GM18519 (cell line): Measurements from ENCODE around the gene PUM1.

Source experiments
- ATAC-seq: cut with Tn5 transposase; IDR thresholded peaks from one replicate; pipeline ENCODE4 v1.9.1; 2021; ENCODE audit warnings: mild to moderate bottlenecking, moderate library complexity; ENCODE audit not compliant: unreplicated experiment, low FRiP score

Gene PUM1

GRCh38 chr1:30899577-30900389 is 165.7 kb downstream of the PUM1 start:
- ATAC-seq, result no peak

GRCh38 chr1:30898031-30898815 is 167.3 kb downstream of the PUM1 start:
- no peak for ATAC-seq

- no peak for ATAC-seq
Observed at GRCh38 chr1:30896905-30897304, 168.6 kb downstream of the PUM1 start.

- no peak for ATAC-seq
Observed at GRCh38 chr1:30895944-30896660, 169.4 kb downstream of the PUM1 start.

GRCh38 chr1:30895382-30895943 is 170.1 kb downstream of the PUM1 start:
- ATAC-seq, result no peak

- ATAC-seq, result no peak
Observed at GRCh38 chr1:30894508-30894973, 171.0 kb downstream of the PUM1 start.

- no peak for ATAC-seq
Observed at GRCh38 chr1:30893776-30894507, 171.6 kb downstream of the PUM1 start.

GRCh38 chr1:30892671-30893073 is 172.8 kb downstream of the PUM1 start:
- no peak for ATAC-seq

- no peak for ATAC-seq
Observed at GRCh38 chr1:30891227-30891552, 174.3 kb downstream of the PUM1 start.

GRCh38 chr1:30890502-30891226 is 174.9 kb downstream of the PUM1 start:
- ATAC-seq, result no peak

GRCh38 chr1:30889511-30889910 is 176.0 kb downstream of the PUM1 start:
- ATAC-seq, result no peak

GRCh38 chr1:30888975-30889374 is 176.5 kb downstream of the PUM1 start:
- ATAC-seq, result no peak

- no peak for ATAC-seq
Observed at GRCh38 chr1:30888391-30888790, 177.1 kb downstream of the PUM1 start.

GRCh38 chr1:30887485-30888315 is 177.8 kb downstream of the PUM1 start:
- no peak for ATAC-seq

GRCh38 chr1:30886710-30887428 is 178.6 kb downstream of the PUM1 start:
- ATAC-seq, result no peak

GRCh38 chr1:30885570-30886522 is 179.7 kb downstream of the PUM1 start:
- ATAC-seq, result no peak

GRCh38 chr1:30884723-30885122 is 180.8 kb downstream of the PUM1 start:
- no peak for ATAC-seq
